ENCODE results near the gene DOCK4.

DNA sequence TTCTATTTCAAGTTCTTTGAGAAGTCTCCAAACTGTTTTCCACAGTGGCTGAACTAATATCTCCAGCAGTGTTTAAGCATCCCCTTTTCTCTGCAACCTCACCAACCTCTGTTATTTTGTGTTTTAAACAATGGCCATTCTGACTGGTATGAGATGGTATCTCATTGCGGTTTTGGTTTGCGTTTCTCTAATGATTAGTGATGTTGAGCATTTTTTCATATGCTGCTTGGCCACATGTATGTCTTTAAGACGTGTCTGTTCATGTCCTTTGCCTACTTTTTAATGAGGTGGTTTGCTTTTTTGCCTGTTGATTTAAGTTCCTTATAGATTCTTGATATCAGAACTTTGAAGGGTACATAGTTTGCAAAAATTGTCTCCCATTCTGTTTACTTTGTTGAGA lies 487.3 kb downstream of the DOCK4 start:
- TF ChIP-seq CTCF (IDR thresholded peaks at IDR 0.05; ENCODE audit: insufficient read depth, low read depth, low read length), result no peak
- TF ChIP-seq EZH2 (IDR thresholded peaks at IDR 0.05; ENCODE audit: insufficient read depth, low read length), result no peak
